Loucy (cell line): ENCODE results near the gene RPL11.

Source experiments
- CTCF ChIP-seq: fragments of 200-600 bp; sonication (generic); conservative IDR thresholded peaks from 2 replicates; pipeline ENCODE4 v1.5.1; 2014; ENCODE audit warnings: mild to moderate bottlenecking, antibody characterized with exemption, low read length
- EZH2phosphoT487 ChIP-seq: fragments of 200-600 bp; IDR thresholded peaks from 2 replicates; pipeline ENCODE4 v1.6.1; 2018; ENCODE audit warnings: antibody characterized with exemption, mild to moderate bottlenecking, moderate library complexity, borderline replicate concordance

- no peak for TF ChIP-seq CTCF
- TF ChIP-seq EZH2phosphoT487: no peak
Observed at GRCh38 chr1:23720256-23720995, 28.8 kb downstream of the RPL11 start.
